Fibroblast of the aortic adventitia (primary cell): ENCODE measurements around the gene SLC39A1. TPM values are rescaled to one million over a fixed set of nuclear protein-coding genes. Genes with fewer than 3 reads are reported as not detected.

ENCODE experiments used
- DNase-seq: peaks from one replicate; pipeline ENCODE4 v3.0.0-alpha.2; 2010; ENCODE audit warnings: low read depth
- H3K4me3 ChIP-seq: 2 replicates; pipeline ENCODE4 v1.5.1; 2011; ENCODE audit warnings: low read depth, mild to moderate bottlenecking, control low read depth, low read length, moderate library complexity
- total RNA-seq: library from RNA; depleted of rRNA; stranded (reverse); fragments of >200 nt; gene quantifications from 2 replicates; pipeline ENCODE4 v1.2.3, GENCODE V29; 2012; ENCODE audit warnings: low replicate concordance
- TF ChIP-seq, protein P1 (sequence below): IDR thresholded peaks from 2 replicates; pipeline ENCODE4 v1.5.1; 2011; ENCODE audit warnings: mild to moderate bottlenecking, low read length, control low read depth, inconsistent platforms; ENCODE audit not compliant: insufficient read depth

SLC39A1 gene
- total RNA-seq, 1 donor, result 85.9 TPM

DNA sequence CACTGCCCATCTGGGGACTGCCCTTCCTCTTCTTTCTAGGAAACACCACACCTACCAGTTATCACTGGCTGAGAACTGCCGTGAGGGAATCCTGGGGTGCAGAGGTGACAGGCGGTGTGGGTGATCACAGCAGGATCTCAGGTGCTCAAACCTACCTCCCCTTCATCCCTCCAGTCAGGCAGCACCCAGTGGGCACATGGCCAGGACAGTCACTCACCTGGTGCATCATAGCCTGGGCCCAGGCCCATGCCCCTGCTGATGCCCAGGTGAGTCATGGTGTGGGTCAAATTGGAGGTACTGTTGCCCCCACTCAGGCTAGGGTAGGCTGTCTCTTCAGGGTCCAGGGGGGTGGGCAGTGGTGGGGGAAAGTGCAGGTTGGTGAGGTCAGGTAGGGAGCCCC lies 11.5 kb downstream of the SLC39A1 start:
- no peak overlapping the region for H3K4me3 ChIP-seq
- no peak for DNase-seq
- TF ChIP-seq, protein P1, sequence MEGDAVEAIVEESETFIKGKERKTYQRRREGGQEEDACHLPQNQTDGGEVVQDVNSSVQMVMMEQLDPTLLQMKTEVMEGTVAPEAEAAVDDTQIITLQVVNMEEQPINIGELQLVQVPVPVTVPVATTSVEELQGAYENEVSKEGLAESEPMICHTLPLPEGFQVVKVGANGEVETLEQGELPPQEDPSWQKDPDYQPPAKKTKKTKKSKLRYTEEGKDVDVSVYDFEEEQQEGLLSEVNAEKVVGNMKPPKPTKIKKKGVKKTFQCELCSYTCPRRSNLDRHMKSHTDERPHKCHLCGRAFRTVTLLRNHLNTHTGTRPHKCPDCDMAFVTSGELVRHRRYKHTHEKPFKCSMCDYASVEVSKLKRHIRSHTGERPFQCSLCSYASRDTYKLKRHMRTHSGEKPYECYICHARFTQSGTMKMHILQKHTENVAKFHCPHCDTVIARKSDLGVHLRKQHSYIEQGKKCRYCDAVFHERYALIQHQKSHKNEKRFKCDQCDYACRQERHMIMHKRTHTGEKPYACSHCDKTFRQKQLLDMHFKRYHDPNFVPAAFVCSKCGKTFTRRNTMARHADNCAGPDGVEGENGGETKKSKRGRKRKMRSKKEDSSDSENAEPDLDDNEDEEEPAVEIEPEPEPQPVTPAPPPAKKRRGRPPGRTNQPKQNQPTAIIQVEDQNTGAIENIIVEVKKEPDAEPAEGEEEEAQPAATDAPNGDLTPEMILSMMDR, result no peak

- TF ChIP-seq, protein P1, result no peak
- no peak for DNase-seq
- H3K4me3 ChIP-seq, result no peak overlapping the region
Observed at GRCh38 chr1:153951183-153951582, 12.2 kb downstream of the SLC39A1 start.

DNA sequence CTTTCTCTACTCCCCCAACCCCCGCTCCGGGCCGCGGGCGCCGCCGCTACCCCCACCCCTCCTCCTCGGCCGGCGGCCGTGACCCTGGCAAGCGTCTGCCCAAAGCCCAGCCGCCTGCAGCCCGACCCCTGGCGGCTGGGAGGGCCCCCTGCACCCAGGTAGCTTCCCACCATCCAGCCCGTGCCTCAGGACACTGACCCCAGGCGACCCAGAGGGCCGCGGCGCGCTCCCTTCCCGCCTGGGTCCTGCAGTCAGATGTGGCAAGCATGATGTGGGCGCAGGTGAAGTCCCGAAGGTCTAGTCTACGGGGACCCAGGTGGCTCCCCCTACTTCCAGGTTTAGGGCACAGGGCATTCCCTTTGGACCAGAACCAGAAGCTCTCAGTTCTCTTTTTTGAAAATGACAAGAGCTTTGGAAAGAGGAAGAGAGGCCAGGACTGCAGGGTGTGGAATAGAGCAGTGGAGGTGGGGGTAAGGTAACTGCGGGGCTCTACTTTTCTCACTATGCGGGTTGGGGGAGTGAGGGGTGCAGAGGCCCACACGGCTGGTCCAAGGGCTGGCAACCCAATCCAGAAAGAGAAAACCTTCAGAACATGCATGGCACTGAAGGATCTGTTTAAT lies 16.6 kb downstream of the SLC39A1 start, which contains the start of gene DENND4B:
TSS of gene DENND4B (minus strand) at position 97 of the 620 bp plus-strand sequence. CDS start 2,344 bp downstream, outside the sequence.
- DNase-seq, result peak; percentile 66
- TF ChIP-seq, protein P1, result peak; percentile 93
- H3K4me3 ChIP-seq, result peak within 1 kb of the TSS; percentile 86

DNA sequence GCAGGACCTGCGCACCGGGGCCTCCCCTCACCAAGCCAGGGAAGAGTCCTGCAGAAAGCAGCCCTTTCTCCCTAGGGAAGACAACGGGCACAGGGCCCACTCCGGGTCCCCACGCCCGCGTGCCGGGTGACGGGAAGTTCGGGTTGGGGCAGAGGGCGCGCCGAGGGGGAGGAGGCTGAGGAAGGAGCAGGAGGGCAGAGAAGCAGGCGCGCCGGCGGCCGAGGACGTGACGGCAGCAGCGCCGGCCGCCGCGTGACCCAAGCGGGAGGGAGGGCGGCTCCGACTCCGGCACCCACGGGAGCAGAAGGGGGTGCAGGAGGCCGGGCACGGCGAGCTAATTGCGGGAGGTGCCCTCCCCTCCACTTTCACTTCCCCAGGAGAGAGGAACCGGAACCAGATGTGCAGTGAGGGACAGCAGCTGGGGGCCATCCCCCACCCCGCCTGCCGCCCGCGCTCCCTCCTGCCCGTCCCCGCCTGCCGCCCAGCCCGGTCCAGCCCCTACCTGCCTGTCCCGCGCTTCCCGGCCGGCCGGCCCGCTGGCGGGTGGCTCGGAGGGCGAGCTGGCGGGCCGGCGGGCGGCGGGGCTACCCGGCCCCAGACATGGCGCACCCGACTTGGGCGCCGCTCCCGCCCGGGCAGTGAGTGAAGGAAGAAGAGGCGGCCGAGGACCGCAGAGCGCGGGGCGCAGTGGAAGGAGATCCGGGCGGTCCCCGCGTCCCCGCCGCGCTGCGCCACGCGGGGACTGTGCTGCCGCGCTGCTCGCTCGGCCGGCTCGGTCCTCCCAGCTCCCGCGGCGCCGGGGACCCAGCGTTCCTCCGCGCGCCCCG lies 17.3 kb downstream of the SLC39A1 start:
- peak; percentile 65 for DNase-seq
- peak overlapping the region; percentile 86 for H3K4me3 ChIP-seq
- TF ChIP-seq, protein P1, result no peak

GRCh38 chr1:153945131-153945794 lies 18.1 kb downstream of the SLC39A1 start:
- H3K4me3 ChIP-seq, result peak overlapping the region; percentile 86
- peak; percentile 60 for DNase-seq
- TF ChIP-seq, protein P1, result no peak

GRCh38 chr1:153944827-153945117 lies 18.6 kb downstream of the SLC39A1 start:
- H3K4me3 ChIP-seq, result peak overlapping the region; percentile 86
- TF ChIP-seq, protein P1, result no peak

More at GRCh38 chr1:153944827-153945117, 18.6 kb downstream of the SLC39A1 start:
- DNase-seq, result no peak
